GM12892 (cell line): ENCODE results near the gene BPIFB6.

ENCODE experiments used
- POLR2A ChIP-seq: IDR thresholded peaks from 2 replicates; pipeline ENCODE4 v1.6.1; 2011; ENCODE audit warnings: low read depth, low read length, control low read depth
- POLR2AphosphoS5 ChIP-seq: IDR thresholded peaks from 2 replicates; pipeline ENCODE4 v1.6.1; 2011; ENCODE audit warnings: low read depth, low read length, control low read depth

GRCh38 chr20:33042430-33042829 is 11.0 kb downstream of the BPIFB6 start:
- TF ChIP-seq POLR2AphosphoS5 (no peak), POLR2A (no peak)
